Body of pancreas (tissue), 4 donors: Measurements from ENCODE around the gene ENTPD2.

ENCODE experiments used
- POLR2A ChIP-seq, 3 donors: fragments of 450-650 bp; IDR thresholded peaks; one replicate each; pipeline ENCODE4 v1.6.1; 2016; ENCODE audit warnings: antibody characterized with exemption in 3 of 3, mild to moderate bottlenecking in 2 of 3
- TF ChIP-seq, protein P1 (sequence below), 7 experiments: fragments of 450-650 bp in 4 of 7; fragments of 200-600 bp in 3 of 7; sonication (generic) in 3 of 7; IDR thresholded peaks; one replicate each; pipeline ENCODE4 v1.5.1; 2016 to 2019; ENCODE audit warnings: antibody characterized with exemption in 7 of 7

DNA sequence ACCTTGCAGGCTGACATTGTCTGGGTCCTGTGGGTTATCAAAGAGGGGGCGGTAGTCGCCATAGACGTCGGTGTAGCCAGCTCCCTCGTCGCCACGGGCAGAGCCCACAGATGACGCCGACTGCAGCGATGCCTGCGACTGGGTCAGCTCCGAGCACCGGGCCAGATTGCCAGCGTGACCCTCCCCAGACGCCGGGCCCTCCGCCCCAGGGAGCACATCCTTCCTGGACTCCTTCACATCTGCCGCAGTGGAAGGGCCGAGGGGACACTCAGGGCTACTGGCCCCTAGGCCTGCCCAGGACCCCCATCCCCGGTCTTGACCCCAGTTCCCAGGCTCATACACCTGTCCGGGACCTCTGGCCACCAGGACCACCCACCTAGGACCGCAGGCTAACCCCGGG, 39.7 kb downstream of the ENTPD2 start:
- TF ChIP-seq, protein P1, sequence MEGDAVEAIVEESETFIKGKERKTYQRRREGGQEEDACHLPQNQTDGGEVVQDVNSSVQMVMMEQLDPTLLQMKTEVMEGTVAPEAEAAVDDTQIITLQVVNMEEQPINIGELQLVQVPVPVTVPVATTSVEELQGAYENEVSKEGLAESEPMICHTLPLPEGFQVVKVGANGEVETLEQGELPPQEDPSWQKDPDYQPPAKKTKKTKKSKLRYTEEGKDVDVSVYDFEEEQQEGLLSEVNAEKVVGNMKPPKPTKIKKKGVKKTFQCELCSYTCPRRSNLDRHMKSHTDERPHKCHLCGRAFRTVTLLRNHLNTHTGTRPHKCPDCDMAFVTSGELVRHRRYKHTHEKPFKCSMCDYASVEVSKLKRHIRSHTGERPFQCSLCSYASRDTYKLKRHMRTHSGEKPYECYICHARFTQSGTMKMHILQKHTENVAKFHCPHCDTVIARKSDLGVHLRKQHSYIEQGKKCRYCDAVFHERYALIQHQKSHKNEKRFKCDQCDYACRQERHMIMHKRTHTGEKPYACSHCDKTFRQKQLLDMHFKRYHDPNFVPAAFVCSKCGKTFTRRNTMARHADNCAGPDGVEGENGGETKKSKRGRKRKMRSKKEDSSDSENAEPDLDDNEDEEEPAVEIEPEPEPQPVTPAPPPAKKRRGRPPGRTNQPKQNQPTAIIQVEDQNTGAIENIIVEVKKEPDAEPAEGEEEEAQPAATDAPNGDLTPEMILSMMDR (IDR thresholded peaks at IDR 0.05): no peak
- TF ChIP-seq POLR2A (IDR thresholded peaks at IDR 0.05): no peak
